Right lobe of liver (tissue), 4 donors: Measurements from ENCODE around the gene ITPKB.

ENCODE experiments used
- POLR2A ChIP-seq: fragments of 450-650 bp; IDR thresholded peaks from one replicate; pipeline ENCODE4 v1.6.1; 2017; ENCODE audit warnings: antibody characterized with exemption, mild to moderate bottlenecking
- TF ChIP-seq, protein P1 (sequence below), 4 donors: fragments of 200-600 bp in 3 of 4; fragments of 450-650 bp in 1 of 4; IDR thresholded peaks; one replicate each; pipeline versions ENCODE4 v1.5.1 to v1.8.0; 2016 to 2022; ENCODE audit warnings: antibody characterized with exemption in 4 of 4, mild to moderate bottlenecking in 2 of 4
- donor health status: DM: no; HTN: no; CAD: no.
- donor health status: DM: no; HTN: no; CAD: no.
- donor health status: DM: no; HTN: yes; CAD: no.

DNA sequence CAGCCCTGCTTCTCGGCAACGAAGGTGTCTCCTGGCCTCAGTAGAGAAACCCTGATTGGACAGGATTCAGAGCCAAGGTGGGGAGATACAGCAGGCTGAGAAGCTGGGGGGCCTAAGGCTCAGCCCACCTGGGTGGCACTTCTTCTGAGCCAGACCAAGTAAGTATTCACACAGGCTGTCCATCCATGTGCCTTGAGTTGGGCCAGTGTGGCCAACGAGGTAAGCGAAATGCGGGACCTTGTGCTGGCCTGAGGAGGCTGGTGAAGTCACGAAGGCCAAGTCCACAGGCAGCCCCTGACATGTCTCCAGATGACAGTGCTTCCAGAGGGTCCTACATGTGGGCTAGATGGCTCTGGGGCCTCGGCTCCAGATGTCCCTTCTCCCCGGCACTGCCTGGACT is 91.4 kb downstream of the ITPKB start:
- TF ChIP-seq, protein P1, sequence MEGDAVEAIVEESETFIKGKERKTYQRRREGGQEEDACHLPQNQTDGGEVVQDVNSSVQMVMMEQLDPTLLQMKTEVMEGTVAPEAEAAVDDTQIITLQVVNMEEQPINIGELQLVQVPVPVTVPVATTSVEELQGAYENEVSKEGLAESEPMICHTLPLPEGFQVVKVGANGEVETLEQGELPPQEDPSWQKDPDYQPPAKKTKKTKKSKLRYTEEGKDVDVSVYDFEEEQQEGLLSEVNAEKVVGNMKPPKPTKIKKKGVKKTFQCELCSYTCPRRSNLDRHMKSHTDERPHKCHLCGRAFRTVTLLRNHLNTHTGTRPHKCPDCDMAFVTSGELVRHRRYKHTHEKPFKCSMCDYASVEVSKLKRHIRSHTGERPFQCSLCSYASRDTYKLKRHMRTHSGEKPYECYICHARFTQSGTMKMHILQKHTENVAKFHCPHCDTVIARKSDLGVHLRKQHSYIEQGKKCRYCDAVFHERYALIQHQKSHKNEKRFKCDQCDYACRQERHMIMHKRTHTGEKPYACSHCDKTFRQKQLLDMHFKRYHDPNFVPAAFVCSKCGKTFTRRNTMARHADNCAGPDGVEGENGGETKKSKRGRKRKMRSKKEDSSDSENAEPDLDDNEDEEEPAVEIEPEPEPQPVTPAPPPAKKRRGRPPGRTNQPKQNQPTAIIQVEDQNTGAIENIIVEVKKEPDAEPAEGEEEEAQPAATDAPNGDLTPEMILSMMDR (IDR thresholded peaks at IDR 0.05): no peak
- TF ChIP-seq POLR2A: no peak
